H1 (cell line): ENCODE measurements around the gene SLC4A1AP. TPM values are rescaled to one million over a fixed set of nuclear protein-coding genes. Genes with fewer than 3 reads are reported as not detected.

Experiments used
- CTCF ChIA-PET: fragments of 300-600 bp; sonication (Branson Sonifier 250); formaldehyde crosslinking; loops from one replicate; lab custom pipeline; 2021; ENCODE audit not compliant: partially characterized antibody; lab: Charles Lee
- POLR2A ChIA-PET: fragments of 300-600 bp; sonication (Branson Sonifier 250); formaldehyde crosslinking; loops from one replicate; lab custom pipeline; 2021; ENCODE audit warnings: inconsistent platforms; ENCODE audit not compliant: partially characterized antibody; lab: Charles Lee
- DNase-seq, 2 experiments: peaks; one replicate each; pipeline versions ENCODE4 v3.0.0 to v3.0.0-alpha.2; 2010 to 2022; ENCODE audit warnings: low spot score in 2 of 2, low read depth in 1 of 2, mixed read lengths in 1 of 2
- FAIRE-seq: peaks from 2 replicates; lab custom pipeline; 2011; peaks lifted over from hg19 to GRCh38; lab: Jason Lieb, UNC
- H2AFZ ChIP-seq: 2 replicates; pipeline ENCODE4 v1.8.1; 2012; ENCODE audit warnings: low read length, inconsistent platforms
- H2AK5ac ChIP-seq: 2 replicates; pipeline ENCODE4 v1.6.1; 2013; ENCODE audit warnings: low read depth, low read length
- H2BK120ac ChIP-seq: replicated peaks from 2 replicates; pipeline ENCODE3; 2013; ENCODE audit warnings: low read depth, low read length, inconsistent platforms
- H2BK12ac ChIP-seq: 2 replicates; pipeline ENCODE4 v1.6.1; 2013; ENCODE audit warnings: low read depth, low read length
- H2BK15ac ChIP-seq: 2 replicates; pipeline ENCODE4 v1.6.1; 2013; ENCODE audit warnings: low read length
- H2BK20ac ChIP-seq: 2 replicates; pipeline ENCODE4 v1.6.1; 2013; ENCODE audit warnings: low read length
- H2BK5ac ChIP-seq: 2 replicates; pipeline ENCODE4 v1.6.1; 2013; ENCODE audit warnings: low read depth, low read length
- H3K14ac ChIP-seq: 2 replicates; pipeline ENCODE4 v1.6.1; 2013; ENCODE audit warnings: inconsistent platforms; ENCODE audit not compliant: insufficient read length
- H3K18ac ChIP-seq: 2 replicates; pipeline ENCODE4 v1.6.1; 2013; ENCODE audit warnings: low read length; ENCODE audit errors: extremely low read depth
- H3K23ac ChIP-seq: 2 replicates; pipeline ENCODE4 v1.6.1; 2013; ENCODE audit warnings: inconsistent platforms; ENCODE audit not compliant: insufficient read length
- H3K23me2 ChIP-seq: 2 replicates; pipeline ENCODE4 v1.6.1; 2013; ENCODE audit warnings: low read depth, low read length
- H3K27ac ChIP-seq: 2 replicates; pipeline ENCODE4 v1.6.1; 2011; ENCODE audit warnings: low read depth, low read length, inconsistent platforms
- H3K27me3 ChIP-seq, 4 experiments: replicated peaks in 1 of 4; 1 replicate in 1 of 4; 2 replicates in 3 of 4; pipeline versions ENCODE4 v1.6.1 to v1.8.1; 2011 to 2013; ENCODE audit warnings: low read length in 3 of 4, mild to moderate bottlenecking in 3 of 4, inconsistent platforms in 2 of 4, mixed read lengths in 2 of 4, moderate library complexity in 1 of 4; ENCODE audit not compliant: control insufficient read depth in 3 of 4, insufficient read depth in 3 of 4; ENCODE audit errors: extremely low read depth in 1 of 4
- H3K36me3 ChIP-seq, 4 experiments: 2 replicates each; pipeline versions ENCODE4 v1.6.1 to v1.8.1; 2011 to 2013; ENCODE audit warnings: mild to moderate bottlenecking in 4 of 4, low read length in 3 of 4, moderate library complexity in 2 of 4, control low read depth in 1 of 4, inconsistent platforms in 1 of 4; ENCODE audit not compliant: insufficient read depth in 4 of 4, control insufficient read depth in 2 of 4
- H3K4ac ChIP-seq: replicated peaks from 2 replicates; pipeline ENCODE3; 2013; ENCODE audit warnings: low read length, low read depth, mixed read lengths, inconsistent platforms; ENCODE audit not compliant: insufficient read length
- H3K4me1 ChIP-seq, 4 experiments: replicated peaks in 1 of 4; 1 replicate in 1 of 4; 2 replicates in 3 of 4; pipeline versions ENCODE4 v1.6.1 to v1.8.1; 2011 to 2013; ENCODE audit warnings: low read length in 3 of 4, inconsistent platforms in 2 of 4, mixed read lengths in 1 of 4; ENCODE audit not compliant: insufficient read depth in 4 of 4, control insufficient read depth in 3 of 4
- H3K4me2 ChIP-seq, 2 experiments: 2 replicates each; pipeline versions ENCODE4 v1.6.1 to v1.8.1; 2011 to 2013; ENCODE audit warnings: low read depth in 2 of 2, low read length in 2 of 2, control low read depth in 1 of 2, inconsistent platforms in 1 of 2, mild to moderate bottlenecking in 1 of 2; ENCODE audit not compliant: insufficient read depth in 1 of 2
- H3K4me3 ChIP-seq, 4 experiments: fragments of 200-600, 300-600 bp in 1 of 4; sonication (generic), shearing (Covaris generic), sonication (Bioruptor Twin) in 1 of 4; 2 replicates each; pipeline versions ENCODE4 v1.5.1 to v1.8.1; 2011 to 2016; ENCODE audit warnings: low read length in 4 of 4, low read depth in 3 of 4, control low read depth in 2 of 4, inconsistent platforms in 2 of 4, mild to moderate bottlenecking in 2 of 4, mixed read lengths in 1 of 4, moderate library complexity in 1 of 4; ENCODE audit not compliant: insufficient read depth in 2 of 4; ENCODE audit errors: extremely low read depth in 1 of 4
- H3K56ac ChIP-seq: replicated peaks from 2 replicates; pipeline ENCODE3; 2013; ENCODE audit warnings: low read depth, mild to moderate bottlenecking, mixed read lengths, low read length, inconsistent platforms; ENCODE audit not compliant: insufficient read length
- H3K79me1 ChIP-seq: 2 replicates; pipeline ENCODE4 v1.6.1; 2013; ENCODE audit warnings: low read depth, low read length, control low read depth
- H3K79me2 ChIP-seq, 2 experiments: 2 replicates each; pipeline versions ENCODE4 v1.6.1 to v1.8.1; 2012 to 2013; ENCODE audit warnings: low read length in 2 of 2, mild to moderate bottlenecking in 2 of 2, inconsistent platforms in 1 of 2; ENCODE audit not compliant: insufficient read depth in 2 of 2, control insufficient read depth in 1 of 2
- H3K9ac ChIP-seq, 4 experiments: replicated peaks in 1 of 4; 1 replicate in 1 of 4; 2 replicates in 3 of 4; pipeline versions ENCODE4 v1.6.1 to v1.8.1; 2011 to 2013; ENCODE audit warnings: low read depth in 3 of 4, low read length in 3 of 4, control low read depth in 2 of 4, mild to moderate bottlenecking in 2 of 4, moderate library complexity in 2 of 4, inconsistent platforms in 1 of 4; ENCODE audit errors: extremely low read depth in 1 of 4
- H3K9me3 ChIP-seq, 2 experiments: 2 replicates each; pipeline versions ENCODE4 v1.6.1 to v1.8.1; 2012 to 2013; ENCODE audit warnings: mild to moderate bottlenecking in 2 of 2, moderate library complexity in 2 of 2, control low read depth in 1 of 2, inconsistent platforms in 1 of 2, low read depth in 1 of 2, low read length in 1 of 2, mixed read lengths in 1 of 2; ENCODE audit not compliant: insufficient read depth in 2 of 2
- H4K20me1 ChIP-seq, 2 experiments: replicated peaks in 1 of 2; 2 replicates each; pipeline versions ENCODE3 to v1.8.1; 2011 to 2013; ENCODE audit warnings: inconsistent platforms in 2 of 2, low read length in 2 of 2, mild to moderate bottlenecking in 1 of 2; ENCODE audit not compliant: insufficient read depth in 2 of 2, control insufficient read depth in 1 of 2
- H4K5ac ChIP-seq: 2 replicates; pipeline ENCODE4 v1.6.1; 2013; ENCODE audit warnings: low read length, low read depth, mixed read lengths, inconsistent platforms; ENCODE audit not compliant: insufficient read length
- H4K8ac ChIP-seq: 2 replicates; pipeline ENCODE4 v1.8.0; 2013; ENCODE audit warnings: mild to moderate bottlenecking, moderate library complexity, low read length, inconsistent platforms; ENCODE audit not compliant: insufficient read depth; ENCODE audit errors: extremely low read depth
- H4K91ac ChIP-seq: replicated peaks from 2 replicates; pipeline ENCODE3; 2013; ENCODE audit warnings: low read length, mixed read lengths, inconsistent platforms; ENCODE audit not compliant: insufficient read length
- BACH1 ChIP-seq: IDR thresholded peaks from 2 replicates; pipeline ENCODE4 v1.6.1; 2012; ENCODE audit warnings: low read length, improper control_type of control experiment
- CBX8 ChIP-seq: fragments of 300-800, 300-1000 bp; sonication (generic); IDR thresholded peaks from 2 replicates; pipeline ENCODE4 v1.7.1; 2016; ENCODE audit warnings: low read depth, low read length, borderline replicate concordance
- CHD1 ChIP-seq: IDR thresholded peaks from 2 replicates; pipeline ENCODE4 v1.6.1; 2012; ENCODE audit warnings: low read depth, low read length, improper control_type of control experiment
- CREB1 ChIP-seq: IDR thresholded peaks from 2 replicates; pipeline ENCODE4 v1.6.1; 2012; ENCODE audit warnings: inconsistent platforms
- E2F6 ChIP-seq: IDR thresholded peaks from 2 replicates; pipeline ENCODE4 v1.6.1; 2012; ENCODE audit warnings: inconsistent platforms
- EZH2 ChIP-seq: fragments of 200-600 bp; sonication (generic); IDR thresholded peaks from 2 replicates; pipeline ENCODE4 v1.7.1; 2012; ENCODE audit warnings: low read depth, mild to moderate bottlenecking, moderate library complexity, low read length, inconsistent platforms; ENCODE audit not compliant: severe bottlenecking
- HDAC2 ChIP-seq, 2 experiments: fragments of 300-600 bp in 1 of 2; sonication (generic) in 1 of 2; IDR thresholded peaks; 2 replicates each; pipeline ENCODE4 v1.6.1; 2011 to 2012; ENCODE audit warnings: low read depth in 2 of 2, low read length in 2 of 2, mild to moderate bottlenecking in 2 of 2, moderate library complexity in 2 of 2, borderline replicate concordance in 1 of 2, inconsistent platforms in 1 of 2
- JUND ChIP-seq: IDR thresholded peaks from 2 replicates; pipeline ENCODE4 v1.6.1; 2011; ENCODE audit warnings: mild to moderate bottlenecking, improper control_type of control experiment, low read length
- POLR2A ChIP-seq, 2 experiments: IDR thresholded peaks; 1 replicate in 1 of 2; 2 replicates in 1 of 2; pipeline ENCODE4 v1.6.1; 2011; ENCODE audit warnings: low read depth in 2 of 2, low read length in 2 of 2, mild to moderate bottlenecking in 2 of 2; ENCODE audit errors: control extremely low read depth in 1 of 2
- TCF12 ChIP-seq: IDR thresholded peaks from 2 replicates; pipeline ENCODE4 v1.6.1; 2011; ENCODE audit warnings: low read depth, mild to moderate bottlenecking, low read length
- WGBS, 2 experiments: shearing (Covaris generic) in 1 of 2; methylation state at CpG; one replicate each; pipeline versions ENCODE4 v1.1.6 to v1.1.7; 2013 to 2015; ENCODE audit warnings: low lambda C conversion rate in 2 of 2, mixed read lengths in 2 of 2, inconsistent platforms in 1 of 2, low coverage in 1 of 2, missing lambda C conversion rate in 1 of 2; ENCODE audit not compliant: insufficient replicate concordance in 2 of 2, insufficient coverage in 1 of 2, insufficient read length in 1 of 2; ENCODE audit errors: extremely low coverage in 1 of 2, missing lambda C conversion rate in 1 of 2; 5-methylcytosine and 5-hydroxymethylcytosine counted together
- polyA plus RNA-seq, 7 experiments: library from polyadenylated mRNA; depleted of rRNA in 3 of 7; stranded (reverse) in 5 of 7; unstranded in 2 of 7; fragments of >200 nt in 5 of 7; fragments of 200-250 nt in 2 of 7; gene quantifications; 1 replicate in 5 of 7; 2 replicates in 1 of 7; 4 replicates in 1 of 7; pipeline versions ENCODE4 v1.2.1 to v1.2.3, GENCODE V29; 2011 to 2013; ENCODE audit warnings: missing spikeins in 2 of 7, mixed read lengths in 2 of 7
- total RNA-seq: library from RNA; stranded (reverse); fragmentation: NEBNext Ultra II Directional; extraction: Animal tissue kit (Norgen Biotek cat#: 25700); gene quantifications from 2 replicates; pipeline ENCODE4 v1.2.1, GENCODE V29; 2021

The SLC4A1AP gene
- total and polyA plus RNA-seq, 2 of the 8 experiments (the other 6 are each of a cell fraction or from before 2014, with no cell fraction given), result 8.1 to 18.4 TPM

GRCh38 chr2:27736890-27737204 lies 73.2 kb downstream of the SLC4A1AP start:
- no peak overlapping the region for H2AK5ac ChIP-seq
- no peak overlapping the region; a peak in 1 of 4 replicates for H3K4me2 ChIP-seq
- H3K23me2 ChIP-seq, result peaks cover 8% of the 10 kb centered on the region; the same call in 1 of the 2 replicates
- H3K4ac ChIP-seq, result no peak overlapping the region
- FAIRE-seq (no peak), DNase-seq (no peak)
- H4K8ac ChIP-seq, result no peak overlapping the region
- peaks cover 0 to 4% of the 10 kb centered on the region in 2 experiments; a peak in 1 of 4 replicates for H3K9me3 ChIP-seq
- H3K36me3 ChIP-seq, result no peaks in the 10 kb centered on the region
- peaks cover 5 to 12% (median 7%) of the 10 kb centered on the region in 4 experiments for H3K4me1 ChIP-seq
- H2BK120ac ChIP-seq, result no peak overlapping the region
- H2BK5ac ChIP-seq, result no peak overlapping the region
- H3K4me3 ChIP-seq, result no peak overlapping the region
- H3K56ac ChIP-seq, result no peak overlapping the region
- H3K79me1 ChIP-seq, result no peaks in the 10 kb centered on the region
- H2BK20ac ChIP-seq, result 0 out of 2 replicates have a peak overlapping the region, but pooled peaks have one; percentile 15
- no peak overlapping the region for H3K9ac ChIP-seq
- H4K91ac ChIP-seq, result no peak overlapping the region
- no peaks in the 10 kb centered on the region for H3K79me2 ChIP-seq
- POLR2A ChIA-PET, result interaction anchor here (0.9 to 5.2 kb wide), 5 partner anchors 10 to 654 kb away, joined by 3 to 63 read pairs (median 6); no protein-coding TSS in a partner anchor
- H4K5ac ChIP-seq, result no peak overlapping the region
- no peak overlapping the region for H3K27ac ChIP-seq
- H3K18ac ChIP-seq, result 0 out of 2 replicates have a peak overlapping the region, but pooled peaks have one; percentile 5
- no peak for TF ChIP-seq POLR2A (IDR thresholded peaks at IDR 0.05; ENCODE audit: control extremely low read depth in 1 of 2, low read depth in 2 of 2, low read length in 2 of 2)
- TF ChIP-seq BACH1, result no peak
- TF ChIP-seq JUND, result no peak
- no peak for TF ChIP-seq EZH2
- TF ChIP-seq CBX8, result no peak
- TF ChIP-seq CHD1, result no peak
- TF ChIP-seq E2F6, result no peak
- TF ChIP-seq HDAC2 (IDR thresholded peaks at IDR 0.05; ENCODE audit: borderline replicate concordance in 1 of 2, low read depth in 2 of 2, low read length in 2 of 2), result no peak
- TF ChIP-seq CREB1, result no peak
- no peak for TF ChIP-seq TCF12
- TF ChIP-seq, all 59 proteins: peak for 0
- no peak overlapping the region for H3K23ac ChIP-seq
- H2BK12ac ChIP-seq, result peak overlapping the region; percentile 35; the same call in 1 of the 2 replicates
- 90% methylated on average over 6 of the region's 6 CpGs; no CpG with 5 or more reads in 1 of the 2 experiments for WGBS, 2 experiments
- no peak overlapping the region for H2AFZ ChIP-seq
- H3K14ac ChIP-seq, result no peak overlapping the region
- CTCF ChIA-PET, result interaction anchor here (0.6 to 2.0 kb wide), 4 partner anchors 13 to 709 kb away, joined by 3 to 12 read pairs (median 3); no protein-coding TSS in a partner anchor
- no peaks in the 10 kb centered on the region; a peak in 1 of 7 replicates for H3K27me3 ChIP-seq
- no peaks in the 10 kb centered on the region for H4K20me1 ChIP-seq
- 0 out of 2 replicates have a peak overlapping the region, but pooled peaks have one; percentile 84 for H2BK15ac ChIP-seq
